Measurements from ENCODE around the gene TRABD.
"Not testable (repeated sequence)": the region's sequence is repeated elsewhere in the genome, so short reads cannot be mapped to it uniquely, and the experiment has no call there.

Gene TRABD

GRCh38 chr22:50202130-50202666 lies 16.5 kb downstream of the TRABD start:
- no peak for DNase-seq (ENCODE audit: low spot score)

- no peak for DNase-seq (ENCODE audit: low spot score)
Measured at GRCh38 chr22:50203288-50203687, 17.6 kb downstream of the TRABD start.

- no peak for DNase-seq (ENCODE audit: low spot score)
Measured at GRCh38 chr22:50204571-50204970, 18.9 kb downstream of the TRABD start.

GRCh38 chr22:50204998-50205397 lies 19.3 kb downstream of the TRABD start:
- not testable (repeated sequence) for DNase-seq (ENCODE audit: low spot score)

- DNase-seq (ENCODE audit: low spot score), result no peak
Measured at GRCh38 chr22:50205781-50206569, 20.3 kb downstream of the TRABD start.

- DNase-seq (ENCODE audit: low spot score), result no peak
Measured at GRCh38 chr22:50206599-50206998, 20.9 kb downstream of the TRABD start.

- DNase-seq (ENCODE audit: low spot score), result no peak
Measured at GRCh38 chr22:50207383-50208140, 21.8 kb downstream of the TRABD start.

GRCh38 chr22:50208430-50208938 lies 22.8 kb downstream of the TRABD start:
- DNase-seq (ENCODE audit: low spot score), result no peak

GRCh38 chr22:50208939-50209892 lies 23.5 kb downstream of the TRABD start:
- DNase-seq (ENCODE audit: low spot score), result no peak

GRCh38 chr22:50209893-50210292 lies 24.2 kb downstream of the TRABD start:
- DNase-seq (ENCODE audit: low spot score), result peak; percentile 56

- DNase-seq (ENCODE audit: low spot score), result no peak
Measured at GRCh38 chr22:50210378-50211139, 24.8 kb downstream of the TRABD start.

GRCh38 chr22:50211147-50211546 lies 25.4 kb downstream of the TRABD start:
- no peak for DNase-seq (ENCODE audit: low spot score)

- DNase-seq (ENCODE audit: low spot score), result no peak
Measured at GRCh38 chr22:50213263-50213662, 27.6 kb downstream of the TRABD start.

GRCh38 chr22:50215297-50216054 lies 29.8 kb downstream of the TRABD start:
- DNase-seq (ENCODE audit: low spot score), result no peak

GRCh38 chr22:50216055-50216683 lies 30.5 kb downstream of the TRABD start:
- DNase-seq (ENCODE audit: low spot score), result no peak

- no peak for DNase-seq (ENCODE audit: low spot score)
Measured at GRCh38 chr22:50216684-50217520, 31.2 kb downstream of the TRABD start.

- DNase-seq (ENCODE audit: low spot score), result no peak
Measured at GRCh38 chr22:50217543-50218152, 31.9 kb downstream of the TRABD start.

Measured in LoVo (cell line).